Activated CD8-positive, alpha-beta T cell treated with anti-CD3 and anti-CD28 coated beads for 36 hours (primary cell): ENCODE measurements around the gene ABCC8. TPM values are rescaled to one million over a fixed set of nuclear protein-coding genes. Genes with fewer than 3 reads are reported as not detected.

Experiments used
- ATAC-seq: fragments of 200-7000 bp; cut with Tn5 transposase; one replicate; pipeline ENCODE4 v1.10.0; 2021; ENCODE audit warnings: mild to moderate bottlenecking, moderate library complexity
- CTCF ChIA-PET: fragments of 350-600 bp; sonication (Branson Sonifier 250); formaldehyde crosslinking; loops from one replicate; lab custom pipeline; 2021; ENCODE audit warnings: antibody characterized with exemption; lab: Charles Lee
- POLR2A ChIA-PET: fragments of 350-600 bp; sonication (Branson Sonifier 250); formaldehyde crosslinking; loops from one replicate; lab custom pipeline; 2021; ENCODE audit warnings: antibody characterized with exemption; lab: Charles Lee
- DNase-seq: peaks from one replicate; pipeline ENCODE4 v3.0.0-alpha.2; 2020
- H3K27ac Mint-ChIP-seq: one replicate; pipeline ENCODE4 v1.8.0; 2021; ENCODE audit warnings: mild to moderate bottlenecking, mixed read lengths
- H3K27me3 Mint-ChIP-seq: one replicate; pipeline ENCODE4 v1.8.0; 2021; ENCODE audit warnings: mixed read lengths
- H3K36me3 Mint-ChIP-seq: one replicate; pipeline ENCODE4 v1.8.0; 2021; ENCODE audit warnings: low read depth, mixed read lengths
- H3K4me1 Mint-ChIP-seq: one replicate; pipeline ENCODE4 v1.8.0; 2021; ENCODE audit warnings: low read depth, mixed read lengths
- H3K4me3 Mint-ChIP-seq: one replicate; pipeline ENCODE4 v1.8.0; 2021; ENCODE audit warnings: mild to moderate bottlenecking, moderate library complexity, mixed read lengths
- H3K9me3 Mint-ChIP-seq: one replicate; pipeline ENCODE4 v1.8.0; 2021; ENCODE audit warnings: mixed read lengths
- intact Hi-C: fragments of 100-400 bp; cut with micrococcal nuclease; formaldehyde crosslinking; loops from one replicate; pipeline ENCODE4 v1.10.0; 2022
- total RNA-seq, 2 experiments: library from RNA; stranded (reverse); gene quantifications; one replicate each; pipeline ENCODE4 v1.2.3, GENCODE V29; 2021
- TF ChIP-seq, protein P1 (sequence below): fragments of 200-600 bp; IDR thresholded peaks from one replicate; pipeline ENCODE4 v1.8.0; 2022; ENCODE audit warnings: antibody characterized with exemption, mild to moderate bottlenecking

Gene ABCC8
- total RNA-seq, 2 experiments from 2014 or later: not detected

- Mint-ChIP-seq H3K4me3 (no peak overlapping the region), H3K4me1 (no peaks in the 10 kb centered on the region), H3K27ac (no peak overlapping the region), H3K27me3 (peaks cover 18% of the 10 kb centered on the region), H3K36me3 (no peaks in the 10 kb centered on the region), H3K9me3 (no peaks in the 10 kb centered on the region)
- ATAC-seq (no peak), DNase-seq (no peak)
- CTCF ChIA-PET: no interaction called here
- TF ChIP-seq, protein P1, sequence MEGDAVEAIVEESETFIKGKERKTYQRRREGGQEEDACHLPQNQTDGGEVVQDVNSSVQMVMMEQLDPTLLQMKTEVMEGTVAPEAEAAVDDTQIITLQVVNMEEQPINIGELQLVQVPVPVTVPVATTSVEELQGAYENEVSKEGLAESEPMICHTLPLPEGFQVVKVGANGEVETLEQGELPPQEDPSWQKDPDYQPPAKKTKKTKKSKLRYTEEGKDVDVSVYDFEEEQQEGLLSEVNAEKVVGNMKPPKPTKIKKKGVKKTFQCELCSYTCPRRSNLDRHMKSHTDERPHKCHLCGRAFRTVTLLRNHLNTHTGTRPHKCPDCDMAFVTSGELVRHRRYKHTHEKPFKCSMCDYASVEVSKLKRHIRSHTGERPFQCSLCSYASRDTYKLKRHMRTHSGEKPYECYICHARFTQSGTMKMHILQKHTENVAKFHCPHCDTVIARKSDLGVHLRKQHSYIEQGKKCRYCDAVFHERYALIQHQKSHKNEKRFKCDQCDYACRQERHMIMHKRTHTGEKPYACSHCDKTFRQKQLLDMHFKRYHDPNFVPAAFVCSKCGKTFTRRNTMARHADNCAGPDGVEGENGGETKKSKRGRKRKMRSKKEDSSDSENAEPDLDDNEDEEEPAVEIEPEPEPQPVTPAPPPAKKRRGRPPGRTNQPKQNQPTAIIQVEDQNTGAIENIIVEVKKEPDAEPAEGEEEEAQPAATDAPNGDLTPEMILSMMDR: no peak
- POLR2A ChIA-PET: no interaction called here
- intact Hi-C loops: no loop called here
These were observed 52.9 kb downstream of the ABCC8 start for GRCh38 chr11:17423533-17424310.

GRCh38 chr11:17421781-17422180 is 54.9 kb downstream of the ABCC8 start:
- TF ChIP-seq, protein P1: no peak
- peaks cover 24% of the 10 kb centered on the region for H3K27me3 Mint-ChIP-seq
- H3K4me3 Mint-ChIP-seq: no peak overlapping the region
- H3K9me3 Mint-ChIP-seq: no peaks in the 10 kb centered on the region
- ChIA-PET CTCF (interaction anchor here (1.4 kb wide), 1 partner anchor 37 kb away, joined by 4 read pairs; no protein-coding TSS in a partner anchor), POLR2A (no interaction called here)
- intact Hi-C loops: no loop called here
- DNase-seq: no peak
- H3K4me1 Mint-ChIP-seq: no peaks in the 10 kb centered on the region
- no peaks in the 10 kb centered on the region for H3K36me3 Mint-ChIP-seq
- no peak overlapping the region for H3K27ac Mint-ChIP-seq
- no peak for ATAC-seq

- no peak overlapping the region for H3K4me3 Mint-ChIP-seq
These were observed 58.1 kb downstream of the ABCC8 start for GRCh38 chr11:17418444-17419081.

GRCh38 chr11:17416492-17416891 is 60.2 kb downstream of the ABCC8 start:
- peaks cover 9% of the 10 kb centered on the region for H3K4me1 Mint-ChIP-seq
- H3K9me3 Mint-ChIP-seq: no peaks in the 10 kb centered on the region
- intact Hi-C loops: no loop called here
- H3K4me3 Mint-ChIP-seq: no peak overlapping the region
- peaks cover 30% of the 10 kb centered on the region for H3K27me3 Mint-ChIP-seq
- DNase-seq (no peak), ATAC-seq (no peak)
- no peak overlapping the region for H3K27ac Mint-ChIP-seq
- H3K36me3 Mint-ChIP-seq: no peaks in the 10 kb centered on the region
- TF ChIP-seq, protein P1: no peak
- CTCF ChIA-PET: no interaction called here
- POLR2A ChIA-PET: no interaction called here

More at GRCh38 chr11:17418444-17419081, 58.1 kb downstream of the ABCC8 start:
- H3K9me3 Mint-ChIP-seq: no peaks in the 10 kb centered on the region
- no peak overlapping the region for H3K27ac Mint-ChIP-seq
- H3K27me3 Mint-ChIP-seq: peaks cover 34% of the 10 kb centered on the region
- ChIA-PET POLR2A (no interaction called here), CTCF (interaction anchor here (1.0 to 2.4 kb wide), 6 partner anchors 11 to 109 kb away, joined by 3 to 9 read pairs (median 6); no protein-coding TSS in a partner anchor)
- ATAC-seq (no peak), DNase-seq (no peak)
- H3K36me3 Mint-ChIP-seq: no peaks in the 10 kb centered on the region
- peaks cover 9% of the 10 kb centered on the region for H3K4me1 Mint-ChIP-seq
- intact Hi-C loops: no loop called here
- TF ChIP-seq, protein P1: no peak
